Stimulated activated naive CD4-positive, alpha-beta T cell treated with Interleukin-2 at 50 U/mL for 16 hours (primary cell): ENCODE results near the gene OBSCN.
"Not testable (repeated sequence)": the region's sequence is repeated elsewhere in the genome, so short reads cannot be mapped to it uniquely, and the experiment has no call there.

Experiments used
- DNase-seq: peaks from one replicate; lab custom pipeline; 2025; lab: John Stamatoyannopoulos, UW

The OBSCN gene

GRCh38 chr1:228228601-228229074, 20.8 kb downstream of the OBSCN start:
- no peak for DNase-seq

- DNase-seq: no peak
Measured at GRCh38 chr1:228231189-228231588, 23.3 kb downstream of the OBSCN start.

DNA sequence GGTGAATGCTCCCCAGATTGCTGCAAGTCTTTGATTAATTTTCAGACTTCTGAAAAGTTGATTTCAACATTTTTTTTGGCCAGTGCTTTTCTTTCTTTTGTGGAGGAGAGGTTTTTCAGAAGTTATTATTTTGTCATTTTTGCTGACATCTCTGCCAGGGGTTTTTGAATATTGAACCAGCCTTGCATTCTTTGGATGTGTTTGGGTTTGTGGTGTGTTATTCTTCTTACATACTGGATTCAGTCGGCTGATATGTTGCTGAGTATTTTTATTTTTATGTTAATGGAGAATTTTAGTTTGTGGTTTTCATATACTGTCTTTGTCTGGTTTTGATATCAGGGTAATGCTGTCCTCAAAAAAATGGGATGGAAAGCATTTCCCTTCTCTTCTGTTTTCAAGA, 25.3 kb downstream of the OBSCN start:
- no peak for DNase-seq

- DNase-seq: no peak
Measured at GRCh38 chr1:228234921-228235320, 27.1 kb downstream of the OBSCN start.

DNA sequence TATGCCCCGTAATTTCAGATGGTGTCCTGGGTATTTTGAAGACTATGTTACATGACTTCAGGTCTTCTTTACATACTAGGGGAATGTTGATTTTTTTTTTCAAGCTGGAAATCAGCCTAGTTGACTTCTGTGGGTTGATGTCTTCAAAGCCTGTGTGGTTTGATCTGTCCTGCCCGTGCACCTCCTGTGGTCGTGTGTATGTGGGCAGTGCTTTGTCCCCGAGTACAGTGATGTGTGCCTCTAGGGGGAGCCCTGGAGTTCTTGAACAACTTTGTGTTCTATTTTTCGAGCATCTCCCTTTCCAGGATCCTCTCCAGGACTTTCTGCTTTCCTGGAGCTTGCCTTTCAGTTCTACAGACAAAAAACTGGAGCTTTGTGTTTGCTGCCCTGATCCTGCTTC, 28.9 kb downstream of the OBSCN start:
- DNase-seq: peak; percentile 1

GRCh38 chr1:228238007-228238406, 30.2 kb downstream of the OBSCN start:
- DNase-seq: no peak

- DNase-seq: no peak
Measured at GRCh38 chr1:228238461-228238860, 30.6 kb downstream of the OBSCN start.

GRCh38 chr1:228240411-228241240, 32.8 kb downstream of the OBSCN start:
- DNase-seq: no peak

- no peak for DNase-seq
Measured at GRCh38 chr1:228241259-228241658, 33.4 kb downstream of the OBSCN start.

DNA sequence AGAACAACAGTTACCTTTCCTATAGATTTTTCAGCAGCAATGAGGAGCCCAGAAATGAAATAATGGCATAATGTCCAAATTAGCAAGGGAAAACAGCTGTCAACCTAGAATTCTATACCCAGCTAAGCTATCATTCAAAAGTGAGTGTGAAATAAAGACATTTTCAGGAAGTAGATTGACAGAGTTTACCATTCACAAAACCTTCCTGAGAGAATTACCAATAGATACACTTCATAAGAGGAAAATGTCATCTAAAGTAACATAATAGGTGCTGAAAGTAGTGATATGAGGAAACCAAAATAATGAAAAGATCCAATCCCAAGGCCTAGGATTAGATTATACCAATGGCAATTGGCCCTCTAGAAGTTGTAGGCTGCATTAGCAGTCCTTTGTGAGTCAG, 34.6 kb downstream of the OBSCN start:
- no peak for DNase-seq

GRCh38 chr1:228243093-228243492, 35.2 kb downstream of the OBSCN start:
- no peak for DNase-seq

- DNase-seq: not testable (repeated sequence)
Measured at GRCh38 chr1:228243989-228244388, 36.1 kb downstream of the OBSCN start.

- no peak for DNase-seq
Measured at GRCh38 chr1:228245111-228245510, 37.3 kb downstream of the OBSCN start.

GRCh38 chr1:228246216-228246900, 38.5 kb downstream of the OBSCN start:
- no peak for DNase-seq

DNA sequence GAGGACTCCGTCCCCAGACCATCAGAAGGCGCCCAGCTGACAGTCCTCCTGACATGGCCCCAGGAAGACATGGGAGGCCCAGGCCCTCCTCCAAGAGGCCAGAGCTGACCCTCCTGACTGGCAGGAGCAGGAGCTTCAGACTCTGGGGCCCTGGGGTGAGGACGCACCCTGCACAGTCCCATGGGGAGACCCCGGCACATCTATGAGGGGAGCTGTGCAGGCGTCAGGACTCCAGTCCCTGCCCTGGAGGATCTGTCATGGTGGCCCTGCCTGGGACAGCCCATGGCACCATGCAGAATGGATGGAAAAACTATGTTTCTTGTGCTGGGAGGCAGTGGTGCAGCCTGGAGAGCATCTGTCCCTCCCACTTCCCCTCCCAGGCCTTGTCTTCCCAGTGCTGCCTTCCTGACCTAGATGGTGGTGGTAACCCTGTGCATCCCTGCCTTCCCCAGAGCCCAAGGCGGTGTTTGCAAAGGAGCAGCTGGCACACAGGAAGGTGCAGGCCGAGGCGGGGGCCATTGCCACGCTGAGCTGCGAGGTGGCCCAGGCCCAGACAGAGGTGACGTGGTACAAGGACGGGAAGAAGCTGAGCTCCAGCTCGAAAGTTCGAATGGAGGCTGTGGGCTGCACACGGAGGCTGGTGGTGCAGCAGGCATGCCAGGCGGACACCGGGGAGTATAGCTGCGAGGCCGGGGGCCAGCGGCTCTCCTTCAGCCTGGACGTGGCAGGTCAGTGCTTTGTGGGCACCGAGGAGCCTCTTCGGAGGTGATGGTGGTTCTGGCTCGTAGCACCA, 41.9 kb downstream of the OBSCN start:
- DNase-seq: no peak

DNA sequence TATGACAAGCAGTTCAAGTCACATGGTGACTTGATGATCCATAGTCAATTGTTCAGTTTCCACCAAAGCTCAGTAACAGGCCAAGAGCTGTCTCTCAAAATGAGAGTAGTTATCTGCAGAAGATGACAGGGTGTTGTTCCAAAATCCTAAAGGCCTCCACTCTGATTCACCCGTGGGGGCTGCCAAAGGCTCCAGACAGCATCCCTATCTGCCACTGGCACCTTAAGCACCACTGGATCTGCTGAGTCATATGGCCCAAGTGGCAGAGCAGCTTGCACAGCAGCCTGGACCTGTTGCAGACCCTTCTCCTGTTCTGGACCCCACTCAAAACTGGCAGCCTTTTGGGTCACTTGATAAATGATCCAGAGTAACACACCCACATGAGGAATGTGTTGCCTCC, 44.6 kb downstream of the OBSCN start:
- DNase-seq: not testable (repeated sequence)

GRCh38 chr1:228256626-228257375, 49.0 kb downstream of the OBSCN start:
- no peak for DNase-seq

DNA sequence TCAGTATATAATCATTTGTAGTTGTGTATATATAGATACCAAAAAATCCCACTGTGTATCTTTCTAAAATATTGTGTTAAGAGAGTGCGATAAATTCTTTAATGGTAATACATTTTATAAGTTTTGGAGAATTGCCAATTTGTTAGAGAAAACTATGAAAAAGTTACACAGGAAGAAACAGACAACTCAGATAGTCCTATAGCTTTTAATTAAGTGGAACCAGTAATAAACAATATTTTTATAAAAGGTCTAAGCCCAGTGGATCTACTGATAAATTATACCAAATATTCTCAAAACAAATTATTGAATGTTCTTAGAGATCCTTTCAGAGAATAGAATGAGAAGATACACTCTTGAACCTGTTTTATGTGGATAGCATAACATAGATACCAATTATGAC, 50.6 kb downstream of the OBSCN start:
- DNase-seq: no peak

- no peak for DNase-seq
Measured at GRCh38 chr1:228259368-228259894, 51.6 kb downstream of the OBSCN start.

GRCh38 chr1:228259951-228260350, 52.1 kb downstream of the OBSCN start:
- DNase-seq: no peak

GRCh38 chr1:228261706-228262105, 53.9 kb downstream of the OBSCN start:
- no peak for DNase-seq

DNA sequence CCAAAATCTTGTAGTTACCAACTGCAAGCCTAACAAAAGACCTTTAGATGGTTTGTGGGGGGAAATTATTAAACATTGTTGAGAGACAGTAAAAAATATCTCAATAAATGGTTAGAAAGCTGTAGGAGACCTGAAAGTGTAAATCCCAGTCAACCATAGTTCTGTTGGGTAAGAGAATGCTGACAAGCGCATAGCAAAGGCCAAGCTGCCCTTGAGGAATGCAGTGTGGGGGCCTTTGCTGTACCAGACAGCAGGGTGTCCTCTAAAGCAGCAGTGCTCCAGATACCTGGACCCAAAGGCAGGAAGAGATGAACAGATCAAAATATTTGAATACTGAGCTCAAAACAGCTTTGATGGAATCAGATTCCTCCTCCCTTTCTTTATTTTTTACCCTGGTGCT, 54.6 kb downstream of the OBSCN start:
- DNase-seq: no peak
